Measurements from ENCODE around the gene PRR15.

- TF ChIP-seq GABPA (IDR thresholded peaks at IDR 0.05; ENCODE audit: low read depth) (no peak), POLR2AphosphoS5 (IDR thresholded peaks at IDR 0.05; ENCODE audit: low read depth) (no peak)
- TF ChIP-seq, protein P1, sequence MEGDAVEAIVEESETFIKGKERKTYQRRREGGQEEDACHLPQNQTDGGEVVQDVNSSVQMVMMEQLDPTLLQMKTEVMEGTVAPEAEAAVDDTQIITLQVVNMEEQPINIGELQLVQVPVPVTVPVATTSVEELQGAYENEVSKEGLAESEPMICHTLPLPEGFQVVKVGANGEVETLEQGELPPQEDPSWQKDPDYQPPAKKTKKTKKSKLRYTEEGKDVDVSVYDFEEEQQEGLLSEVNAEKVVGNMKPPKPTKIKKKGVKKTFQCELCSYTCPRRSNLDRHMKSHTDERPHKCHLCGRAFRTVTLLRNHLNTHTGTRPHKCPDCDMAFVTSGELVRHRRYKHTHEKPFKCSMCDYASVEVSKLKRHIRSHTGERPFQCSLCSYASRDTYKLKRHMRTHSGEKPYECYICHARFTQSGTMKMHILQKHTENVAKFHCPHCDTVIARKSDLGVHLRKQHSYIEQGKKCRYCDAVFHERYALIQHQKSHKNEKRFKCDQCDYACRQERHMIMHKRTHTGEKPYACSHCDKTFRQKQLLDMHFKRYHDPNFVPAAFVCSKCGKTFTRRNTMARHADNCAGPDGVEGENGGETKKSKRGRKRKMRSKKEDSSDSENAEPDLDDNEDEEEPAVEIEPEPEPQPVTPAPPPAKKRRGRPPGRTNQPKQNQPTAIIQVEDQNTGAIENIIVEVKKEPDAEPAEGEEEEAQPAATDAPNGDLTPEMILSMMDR (IDR thresholded peaks at IDR 0.05; ENCODE audit: insufficient read depth, low read length), result no peak
Observed at GRCh38 chr7:29539471-29539870, 24.2 kb upstream of the PRR15 start.
